HL-60/S4 treated with phorbol 12-myristate 13-acetate at 8.2 ng/mL for 4 days and 3 days (cell line): ENCODE data around the gene THRAP3.

ENCODE experiments used
- in situ Hi-C: fragments of 300-500 bp; cut with MboI; formaldehyde crosslinking; loops from 2 replicates; pipeline ENCODE4 v1.15.0; 2022; ENCODE audit warnings: low sequenced_read_pairs

Gene THRAP3

GRCh38 chr1:36349839-36350238 lies 125.6 kb downstream of the THRAP3 start:
- in situ Hi-C loops, result no loop called here

GRCh38 chr1:36350659-36351226 lies 126.5 kb downstream of the THRAP3 start:
- in situ Hi-C loops, result no loop called here

GRCh38 chr1:36351227-36351977 lies 127.2 kb downstream of the THRAP3 start:
- in situ Hi-C loops, result no loop called here

- in situ Hi-C loops, result no loop called here
Observed at GRCh38 chr1:36352125-36352909, 128.1 kb downstream of the THRAP3 start.

- in situ Hi-C loops, result no loop called here
Observed at GRCh38 chr1:36352910-36353878, 129.0 kb downstream of the THRAP3 start.

- in situ Hi-C loops, result no loop called here
Observed at GRCh38 chr1:36354486-36354885, 130.2 kb downstream of the THRAP3 start.
